IPS-15b (cell line): ENCODE data around the gene USP31.

Experiments used
- H3K27me3 ChIP-seq: one replicate; pipeline ENCODE4 v1.6.1; 2013; ENCODE audit warnings: low read length; ENCODE audit not compliant: control insufficient read depth, insufficient read depth
- H3K36me3 ChIP-seq: one replicate; pipeline ENCODE4 v1.6.1; 2013; ENCODE audit warnings: low read length; ENCODE audit not compliant: control insufficient read depth, insufficient read depth
- H3K4me1 ChIP-seq: one replicate; pipeline ENCODE4 v1.6.1; 2013; ENCODE audit warnings: mild to moderate bottlenecking, low read length; ENCODE audit not compliant: control insufficient read depth, insufficient read depth
- H3K4me3 ChIP-seq: one replicate; pipeline ENCODE4 v1.5.1; 2013; ENCODE audit warnings: low read depth, low read length
- H3K9ac ChIP-seq: one replicate; pipeline ENCODE4 v1.6.1; 2013; ENCODE audit warnings: low read depth, mild to moderate bottlenecking, low read length
- H3K9me3 ChIP-seq: one replicate; pipeline ENCODE4 v1.6.1; 2013; ENCODE audit warnings: mild to moderate bottlenecking, low read length; ENCODE audit not compliant: control insufficient read depth, insufficient read depth

The USP31 gene

GRCh38 chr16:23048164-23048563 is 101.1 kb downstream of the USP31 start:
- no peaks in the 10 kb centered on the region for H3K4me1 ChIP-seq
- no peak overlapping the region for H3K4me3 ChIP-seq
- no peak overlapping the region for H3K9ac ChIP-seq
- no peaks in the 10 kb centered on the region for H3K9me3 ChIP-seq
- H3K36me3 ChIP-seq, result no peaks in the 10 kb centered on the region
- no peaks in the 10 kb centered on the region for H3K27me3 ChIP-seq

- Histone ChIP-seq H3K4me1 (no peaks in the 10 kb centered on the region), H3K4me3 (no peak overlapping the region), H3K27me3 (no peaks in the 10 kb centered on the region), H3K36me3 (no peaks in the 10 kb centered on the region), H3K9me3 (no peaks in the 10 kb centered on the region), H3K9ac (no peak overlapping the region)
These were observed 104.2 kb downstream of the USP31 start for GRCh38 chr16:23045025-23045424.

GRCh38 chr16:23040246-23040645 is 109.0 kb downstream of the USP31 start:
- H3K9ac ChIP-seq, result no peak overlapping the region
- no peaks in the 10 kb centered on the region for H3K36me3 ChIP-seq
- H3K27me3 ChIP-seq, result no peaks in the 10 kb centered on the region
- no peaks in the 10 kb centered on the region for H3K9me3 ChIP-seq
- no peaks in the 10 kb centered on the region for H3K4me1 ChIP-seq
- no peak overlapping the region for H3K4me3 ChIP-seq

GRCh38 chr16:23039118-23039517 is 110.1 kb downstream of the USP31 start:
- H3K27me3 ChIP-seq, result no peaks in the 10 kb centered on the region
- H3K4me3 ChIP-seq, result no peak overlapping the region
- H3K36me3 ChIP-seq, result no peaks in the 10 kb centered on the region
- no peak overlapping the region for H3K9ac ChIP-seq
- no peaks in the 10 kb centered on the region for H3K4me1 ChIP-seq
- no peaks in the 10 kb centered on the region for H3K9me3 ChIP-seq

- Histone ChIP-seq H3K9me3 (no peaks in the 10 kb centered on the region), H3K9ac (no peak overlapping the region), H3K4me3 (no peak overlapping the region), H3K36me3 (no peaks in the 10 kb centered on the region), H3K4me1 (peaks cover 5% of the 10 kb centered on the region), H3K27me3 (no peaks in the 10 kb centered on the region)
These were observed 114.0 kb downstream of the USP31 start for GRCh38 chr16:23035240-23035639.

GRCh38 chr16:23031508-23032098 is 117.6 kb downstream of the USP31 start:
- Histone ChIP-seq H3K27me3 (no peaks in the 10 kb centered on the region), H3K36me3 (no peaks in the 10 kb centered on the region), H3K9me3 (no peaks in the 10 kb centered on the region), H3K4me1 (peaks cover 5% of the 10 kb centered on the region), H3K4me3 (no peak overlapping the region), H3K9ac (no peak overlapping the region)

- Histone ChIP-seq H3K4me3 (no peak overlapping the region), H3K9ac (no peak overlapping the region), H3K27me3 (no peaks in the 10 kb centered on the region), H3K4me1 (peaks cover 5% of the 10 kb centered on the region), H3K9me3 (no peaks in the 10 kb centered on the region), H3K36me3 (no peaks in the 10 kb centered on the region)
These were observed 119.4 kb downstream of the USP31 start for GRCh38 chr16:23029733-23030420.

- H3K4me3 ChIP-seq, result no peak overlapping the region
- H3K27me3 ChIP-seq, result no peaks in the 10 kb centered on the region
- H3K9ac ChIP-seq, result no peak overlapping the region
These were observed 121.9 kb downstream of the USP31 start for GRCh38 chr16:23027386-23027785.

GRCh38 chr16:23026784-23027362 is 122.4 kb downstream of the USP31 start:
- H3K4me1 ChIP-seq, result peaks cover 5% of the 10 kb centered on the region
- no peak overlapping the region for H3K9ac ChIP-seq
- H3K4me3 ChIP-seq, result no peak overlapping the region
- H3K36me3 ChIP-seq, result no peaks in the 10 kb centered on the region
- H3K27me3 ChIP-seq, result no peaks in the 10 kb centered on the region
- H3K9me3 ChIP-seq, result no peaks in the 10 kb centered on the region

More at GRCh38 chr16:23027386-23027785, 121.9 kb downstream of the USP31 start:
- Histone ChIP-seq H3K9me3 (no peaks in the 10 kb centered on the region), H3K36me3 (no peaks in the 10 kb centered on the region), H3K4me1 (peaks cover 5% of the 10 kb centered on the region)

- Histone ChIP-seq H3K4me1 (no peaks in the 10 kb centered on the region), H3K27me3 (no peaks in the 10 kb centered on the region), H3K9ac (no peak overlapping the region), H3K36me3 (no peaks in the 10 kb centered on the region), H3K4me3 (no peak overlapping the region), H3K9me3 (no peaks in the 10 kb centered on the region)
These were observed 123.5 kb downstream of the USP31 start for GRCh38 chr16:23025692-23026307.

- no peaks in the 10 kb centered on the region for H3K36me3 ChIP-seq
- H3K4me3 ChIP-seq, result no peak overlapping the region
- no peaks in the 10 kb centered on the region for H3K9me3 ChIP-seq
- no peaks in the 10 kb centered on the region for H3K27me3 ChIP-seq
- no peak overlapping the region for H3K9ac ChIP-seq
- H3K4me1 ChIP-seq, result no peaks in the 10 kb centered on the region
These were observed 125.2 kb downstream of the USP31 start for GRCh38 chr16:23024044-23024443.

GRCh38 chr16:23020084-23020483 is 129.2 kb downstream of the USP31 start:
- no peaks in the 10 kb centered on the region for H3K36me3 ChIP-seq
- no peaks in the 10 kb centered on the region for H3K27me3 ChIP-seq
- no peak overlapping the region for H3K4me3 ChIP-seq
- H3K4me1 ChIP-seq, result no peaks in the 10 kb centered on the region
- no peaks in the 10 kb centered on the region for H3K9me3 ChIP-seq
- no peak overlapping the region for H3K9ac ChIP-seq
